Amniotic stem cell (primary cell): ENCODE data around the gene APLP2.
"Not testable (repeated sequence)": the region's sequence is repeated elsewhere in the genome, so short reads cannot be mapped to it uniquely, and the experiment has no call there.

Experiments
- DNase-seq: peaks from one replicate; lab custom pipeline; 2025; lab: John Stamatoyannopoulos, UW

The APLP2 gene

GRCh38 chr11:130172001-130172400 is 102.3 kb downstream of the APLP2 start:
- DNase-seq: not testable (repeated sequence)

- no peak for DNase-seq
Measured at GRCh38 chr11:130174642-130175041, 104.9 kb downstream of the APLP2 start.

GRCh38 chr11:130175898-130176297 is 106.2 kb downstream of the APLP2 start:
- no peak for DNase-seq

GRCh38 chr11:130177782-130178181 is 108.1 kb downstream of the APLP2 start:
- no peak for DNase-seq

- no peak for DNase-seq
Measured at GRCh38 chr11:130178441-130179339, 109.0 kb downstream of the APLP2 start.

GRCh38 chr11:130179396-130180306 is 110.0 kb downstream of the APLP2 start:
- DNase-seq: no peak

GRCh38 chr11:130180491-130180890 is 110.8 kb downstream of the APLP2 start:
- no peak for DNase-seq

GRCh38 chr11:130180896-130181294 is 111.2 kb downstream of the APLP2 start:
- no peak for DNase-seq

GRCh38 chr11:130181295-130182272 is 111.9 kb downstream of the APLP2 start:
- DNase-seq: no peak

GRCh38 chr11:130183878-130184610 is 114.3 kb downstream of the APLP2 start:
- DNase-seq: no peak

GRCh38 chr11:130187096-130187495 is 117.4 kb downstream of the APLP2 start:
- DNase-seq: no peak

- DNase-seq: no peak
Measured at GRCh38 chr11:130188047-130188446, 118.4 kb downstream of the APLP2 start.

GRCh38 chr11:130188585-130189347 is 119.1 kb downstream of the APLP2 start:
- no peak for DNase-seq

GRCh38 chr11:130189492-130190210 is 120.0 kb downstream of the APLP2 start:
- DNase-seq: no peak

GRCh38 chr11:130190371-130190881 is 120.7 kb downstream of the APLP2 start:
- no peak for DNase-seq

- no peak for DNase-seq
Measured at GRCh38 chr11:130191896-130192295, 122.2 kb downstream of the APLP2 start.

- DNase-seq: no peak
Measured at GRCh38 chr11:130192845-130193267, 123.2 kb downstream of the APLP2 start.

- DNase-seq: not testable (repeated sequence)
Measured at GRCh38 chr11:130193551-130193950, 123.9 kb downstream of the APLP2 start.
